GM23248 (cell line): Measurements from ENCODE around the gene CDX1.

Experiments used
- EZH2 ChIP-seq: fragments of 200-600 bp; sonication (generic); IDR thresholded peaks from 2 replicates; pipeline ENCODE4 v1.6.1; 2018; ENCODE audit warnings: antibody characterized with exemption, mild to moderate bottlenecking; ENCODE audit not compliant: insufficient read depth, poor library complexity, severe bottlenecking
- EZH2phosphoT487 ChIP-seq: fragments of 200-600 bp; sonication (generic); IDR thresholded peaks from 2 replicates; pipeline ENCODE4 v1.6.1; 2018; ENCODE audit warnings: antibody characterized with exemption, moderate library complexity, mild to moderate bottlenecking, low read depth; ENCODE audit not compliant: insufficient read depth

DNA sequence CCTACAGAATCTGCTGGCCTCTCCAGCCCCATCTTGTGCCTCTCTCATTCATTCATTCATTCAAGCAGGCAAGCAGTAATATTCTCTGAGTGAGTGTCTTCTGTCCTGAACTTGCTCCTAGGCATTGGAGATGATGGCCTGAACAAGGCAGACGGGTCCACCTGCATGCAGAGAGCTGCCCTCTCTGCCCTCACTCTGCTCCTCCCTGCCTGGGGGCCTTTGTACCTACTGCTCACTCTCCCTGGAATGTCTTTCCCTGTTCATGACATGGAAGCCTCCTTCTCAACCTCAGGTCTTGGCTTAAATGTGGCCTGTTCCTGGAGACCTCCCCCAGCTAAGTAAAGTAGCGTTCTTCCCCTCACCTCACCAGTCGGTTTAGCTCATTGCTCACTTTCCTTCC, 6.6 kb downstream of the CDX1 start:
- TF ChIP-seq EZH2phosphoT487: no peak
- TF ChIP-seq EZH2: no peak
